WI38 (cell line): ENCODE results near the gene ARHGEF26.

Experiments
- H3K4me3 ChIP-seq: 2 replicates; pipeline ENCODE4 v1.5.1; 2011; ENCODE audit warnings: low read depth, mild to moderate bottlenecking, control low read depth, low read length
- CTCF ChIP-seq: IDR thresholded peaks from 2 replicates; pipeline ENCODE4 v1.5.1; 2012; ENCODE audit warnings: low read depth, mild to moderate bottlenecking, control low read depth, low read length

ARHGEF26 gene

GRCh38 chr3:154274348-154274747 is 153.2 kb downstream of the ARHGEF26 start:
- no peak for TF ChIP-seq CTCF
- no peak overlapping the region for H3K4me3 ChIP-seq

- no peak overlapping the region for H3K4me3 ChIP-seq
- TF ChIP-seq CTCF = no peak
Observed at GRCh38 chr3:154275292-154275691, 154.1 kb downstream of the ARHGEF26 start.

GRCh38 chr3:154275965-154276364 is 154.8 kb downstream of the ARHGEF26 start:
- TF ChIP-seq CTCF = no peak
- H3K4me3 ChIP-seq = no peak overlapping the region

- no peak overlapping the region for H3K4me3 ChIP-seq
- no peak for TF ChIP-seq CTCF
Observed at GRCh38 chr3:154280161-154280560, 159.0 kb downstream of the ARHGEF26 start.

GRCh38 chr3:154285221-154285620 is 164.0 kb downstream of the ARHGEF26 start:
- no peak for TF ChIP-seq CTCF
- no peak overlapping the region for H3K4me3 ChIP-seq

- no peak overlapping the region for H3K4me3 ChIP-seq
- TF ChIP-seq CTCF = no peak
Observed at GRCh38 chr3:154290187-154290586, 169.0 kb downstream of the ARHGEF26 start.

- TF ChIP-seq CTCF = no peak
- no peak overlapping the region for H3K4me3 ChIP-seq
Observed at GRCh38 chr3:154294016-154294415, 172.8 kb downstream of the ARHGEF26 start.
